Calu3 (cell line): ENCODE results near the gene ARSG. TPM values are rescaled to one million over a fixed set of nuclear protein-coding genes. Genes with fewer than 3 reads are reported as not detected.

Experiments
- BruUV-seq: library from RNA; stranded (reverse); fragments of 400-500 nt; replicated peaks from 2 replicates; lab custom pipeline; 2021; lab: Mats Ljungman, UMichigan
- CTCF ChIA-PET: fragments of 300-600 bp; sonication (Branson Sonifier 250); formaldehyde crosslinking; loops from one replicate; lab custom pipeline; 2022; ENCODE audit warnings: antibody characterized with exemption; lab: Charles Lee
- DNase-seq: peaks from one replicate; pipeline ENCODE4 v3.0.0; 2022
- H3K27ac Mint-ChIP-seq: one replicate; pipeline ENCODE4 v1.8.0; 2022; ENCODE audit warnings: mixed read lengths; ENCODE audit not compliant: unreplicated experiment
- H3K27me3 Mint-ChIP-seq: one replicate; pipeline ENCODE4 v1.8.0; 2022; ENCODE audit warnings: mixed read lengths; ENCODE audit not compliant: unreplicated experiment
- H3K36me3 Mint-ChIP-seq: one replicate; pipeline ENCODE4 v1.8.0; 2022; ENCODE audit warnings: mild to moderate bottlenecking, moderate library complexity, mixed read lengths; ENCODE audit not compliant: insufficient read depth, unreplicated experiment
- H3K4me1 Mint-ChIP-seq: one replicate; pipeline ENCODE4 v1.8.0; 2022; ENCODE audit warnings: mild to moderate bottlenecking, low read depth, mixed read lengths; ENCODE audit not compliant: unreplicated experiment
- H3K4me3 Mint-ChIP-seq: one replicate; pipeline ENCODE4 v1.8.0; 2022; ENCODE audit warnings: mild to moderate bottlenecking, low read depth, moderate library complexity, mixed read lengths; ENCODE audit not compliant: unreplicated experiment
- H3K9me3 Mint-ChIP-seq: one replicate; pipeline ENCODE4 v1.8.0; 2022; ENCODE audit warnings: low read depth, mixed read lengths; ENCODE audit not compliant: unreplicated experiment
- CTCF ChIP-seq: fragments of 200-600 bp; IDR thresholded peaks from one replicate; pipeline ENCODE4 v1.8.0; 2022; ENCODE audit warnings: antibody characterized with exemption; ENCODE audit not compliant: unreplicated experiment
- intact Hi-C: fragments of 100-400 bp; cut with micrococcal nuclease; formaldehyde crosslinking; loops from one replicate; pipeline ENCODE4 v1.10.0; 2022; ENCODE audit not compliant: unreplicated experiment
- total RNA-seq: library from RNA; stranded (reverse); gene quantifications from 2 replicates; pipeline ENCODE4 v1.2.3, GENCODE V29; 2022

Gene ARSG
- total RNA-seq, 1 experiment from 2014 or later: 1.4 TPM

GRCh38 chr17:68378268-68379176 lies 87.2 kb downstream of the ARSG start:
- no peak overlapping the region for H3K27ac Mint-ChIP-seq

GRCh38 chr17:68379177-68379510 lies 87.8 kb downstream of the ARSG start:
- H3K36me3 Mint-ChIP-seq: no peaks in the 10 kb centered on the region
- no peaks in the 10 kb centered on the region for H3K9me3 Mint-ChIP-seq
- BruUV-seq: no TSS peak
- no peak for TF ChIP-seq CTCF
- no peak for DNase-seq
- intact Hi-C loops: no loop called here
- CTCF ChIA-PET: no interaction called here
- H3K27me3 Mint-ChIP-seq: peaks cover 24% of the 10 kb centered on the region
- no peak overlapping the region for H3K27ac Mint-ChIP-seq
- H3K4me1 Mint-ChIP-seq: peaks cover 18% of the 10 kb centered on the region
- H3K4me3 Mint-ChIP-seq: no peak overlapping the region

More at GRCh38 chr17:68378268-68379176, 87.2 kb downstream of the ARSG start:
- TF ChIP-seq CTCF: no peak
- peak; percentile 14 for DNase-seq
- CTCF ChIA-PET: no interaction called here
- Mint-ChIP-seq H3K9me3 (no peaks in the 10 kb centered on the region), H3K27me3 (peaks cover 18% of the 10 kb centered on the region), H3K4me1 (peaks cover 13% of the 10 kb centered on the region), H3K36me3 (no peaks in the 10 kb centered on the region), H3K4me3 (no peak overlapping the region)
- no TSS peak for BruUV-seq
- intact Hi-C loops: no loop called here

GRCh38 chr17:68379692-68380677 lies 88.7 kb downstream of the ARSG start:
- Mint-ChIP-seq H3K4me3 (no peak overlapping the region), H3K4me1 (peaks cover 18% of the 10 kb centered on the region), H3K27me3 (peaks cover 17% of the 10 kb centered on the region), H3K27ac (no peak overlapping the region), H3K36me3 (no peaks in the 10 kb centered on the region), H3K9me3 (no peaks in the 10 kb centered on the region)
- no TSS peak for BruUV-seq
- no peak for DNase-seq
- intact Hi-C loops: no loop called here
- TF ChIP-seq CTCF: no peak
- CTCF ChIA-PET: interaction anchor here (0.7 to 0.9 kb wide), 3 partner anchors 16 to 23 kb away, joined by 3 to 5 read pairs (median 4); no protein-coding TSS in a partner anchor
